Hepatocyte (in vitro differentiated cells): Measurements from ENCODE around the gene DNAL4.

Experiments
- EZH2 ChIP-seq: fragments of 200-600 bp; sonication (generic); IDR thresholded peaks from 2 replicates; pipeline ENCODE4 v1.6.1; 2016; ENCODE audit warnings: antibody characterized with exemption, mild to moderate bottlenecking, borderline replicate concordance
- EZH2phosphoT487 ChIP-seq: fragments of 200-600 bp; sonication (generic); IDR thresholded peaks from one replicate; pipeline ENCODE4 v1.6.1; 2018; ENCODE audit warnings: antibody characterized with exemption, mild to moderate bottlenecking, low read depth, moderate library complexity; ENCODE audit not compliant: unreplicated experiment, severe bottlenecking
- TF ChIP-seq, protein P1 (sequence below): fragments of 200-600 bp; sonication (generic); IDR thresholded peaks from 2 replicates; pipeline ENCODE4 v1.5.1; 2016; ENCODE audit warnings: antibody characterized with exemption, mild to moderate bottlenecking; ENCODE audit not compliant: poor library complexity

GRCh38 chr22:38760477-38761201 is 33.3 kb downstream of the DNAL4 start:
- TF ChIP-seq, protein P1, sequence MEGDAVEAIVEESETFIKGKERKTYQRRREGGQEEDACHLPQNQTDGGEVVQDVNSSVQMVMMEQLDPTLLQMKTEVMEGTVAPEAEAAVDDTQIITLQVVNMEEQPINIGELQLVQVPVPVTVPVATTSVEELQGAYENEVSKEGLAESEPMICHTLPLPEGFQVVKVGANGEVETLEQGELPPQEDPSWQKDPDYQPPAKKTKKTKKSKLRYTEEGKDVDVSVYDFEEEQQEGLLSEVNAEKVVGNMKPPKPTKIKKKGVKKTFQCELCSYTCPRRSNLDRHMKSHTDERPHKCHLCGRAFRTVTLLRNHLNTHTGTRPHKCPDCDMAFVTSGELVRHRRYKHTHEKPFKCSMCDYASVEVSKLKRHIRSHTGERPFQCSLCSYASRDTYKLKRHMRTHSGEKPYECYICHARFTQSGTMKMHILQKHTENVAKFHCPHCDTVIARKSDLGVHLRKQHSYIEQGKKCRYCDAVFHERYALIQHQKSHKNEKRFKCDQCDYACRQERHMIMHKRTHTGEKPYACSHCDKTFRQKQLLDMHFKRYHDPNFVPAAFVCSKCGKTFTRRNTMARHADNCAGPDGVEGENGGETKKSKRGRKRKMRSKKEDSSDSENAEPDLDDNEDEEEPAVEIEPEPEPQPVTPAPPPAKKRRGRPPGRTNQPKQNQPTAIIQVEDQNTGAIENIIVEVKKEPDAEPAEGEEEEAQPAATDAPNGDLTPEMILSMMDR, result no peak
- TF ChIP-seq EZH2phosphoT487, result no peak
- TF ChIP-seq EZH2, result no peak
